Measurements from ENCODE around the gene PPP1R13B. TPM values are rescaled to one million over a fixed set of nuclear protein-coding genes. Genes with fewer than 3 reads are reported as not detected.
"Not testable (repeated sequence)": the region's sequence is repeated elsewhere in the genome, so short reads cannot be mapped to it uniquely, and the experiment has no call there.

The PPP1R13B gene
- total and polyA plus RNA-seq, 2 experiments from 2014 or later, result 9.4 to 20.2 TPM

DNA sequence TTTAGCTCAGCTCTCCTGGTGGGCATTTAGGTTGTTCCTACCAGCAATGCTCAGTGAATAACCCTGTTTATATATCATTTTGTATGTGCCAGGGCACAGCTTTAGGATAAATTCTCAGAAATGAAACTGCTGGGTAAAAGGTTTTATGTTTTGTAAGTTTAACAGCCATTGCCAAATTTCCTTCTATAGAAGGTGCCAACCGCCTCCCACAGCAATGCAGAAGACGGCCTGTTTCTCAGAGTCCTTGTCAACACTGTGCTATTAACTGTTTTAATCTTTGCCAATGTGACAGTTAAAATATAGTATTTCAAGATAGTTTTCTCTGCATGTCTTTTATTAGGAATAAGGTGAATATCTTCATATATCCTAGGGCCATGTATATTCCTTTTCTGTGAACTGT, 65.0 kb downstream of the PPP1R13B start:
- DNase-seq (ENCODE audit: low spot score), result no peak
- no peaks in the 10 kb centered on the region for H3K36me3 ChIP-seq (replicated peaks; ENCODE audit: insufficient read depth, low read depth)
- 87% methylated on average over 2 of the region's 2 CpGs for WGBS (ENCODE audit: low lambda C conversion rate, missing lambda C conversion rate)

DNA sequence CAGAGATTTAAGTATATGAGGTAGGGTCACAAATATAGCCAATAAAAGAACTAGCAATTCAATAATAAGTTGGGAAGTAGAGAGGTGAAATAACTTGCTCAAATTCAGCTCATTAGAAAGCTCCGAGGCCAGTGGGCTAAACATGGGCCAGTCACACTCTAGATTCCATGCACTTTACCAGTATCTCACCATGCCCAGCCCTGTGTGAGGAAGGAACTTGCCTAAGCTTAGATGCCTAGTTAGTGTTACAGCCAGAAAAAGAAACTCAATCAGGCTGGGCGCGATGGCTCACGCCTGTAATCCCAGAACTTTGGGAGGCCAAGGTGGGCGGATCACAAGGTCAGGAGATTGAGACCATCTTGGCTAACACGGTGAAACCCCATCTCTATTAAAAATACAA, 71.1 kb downstream of the PPP1R13B start:
- H2AFZ ChIP-seq; H3K79me2 ChIP-seq; H3K27ac ChIP-seq; H3K4me3 ChIP-seq; H3K4me1 ChIP-seq (ENCODE audit: insufficient read depth); H3K9me2 ChIP-seq (replicated peaks; ENCODE audit: insufficient read depth); H3K27me3 ChIP-seq; H3K4me2 ChIP-seq; H4K20me1 ChIP-seq (ENCODE audit: insufficient read depth, poor library complexity, severe bottlenecking); H3K9me3 ChIP-seq (ENCODE audit: low read depth); DNase-seq (ENCODE audit: low spot score); H3K36me3 ChIP-seq (replicated peaks; ENCODE audit: insufficient read depth, low read depth): not testable (repeated sequence)
- 98% methylated on average over 6 of the region's 6 CpGs for WGBS (ENCODE audit: low lambda C conversion rate, missing lambda C conversion rate)

More for the DNA sequence above, 65.0 kb downstream of the PPP1R13B start:
- Histone ChIP-seq H3K9me2 (replicated peaks; ENCODE audit: insufficient read depth) (no peaks in the 10 kb centered on the region), H3K27ac (no peak overlapping the region), H3K79me2 (no peaks in the 10 kb centered on the region), H3K4me2 (no peak overlapping the region), H4K20me1 (ENCODE audit: insufficient read depth, poor library complexity, severe bottlenecking) (no peaks in the 10 kb centered on the region), H3K4me1 (ENCODE audit: insufficient read depth) (no peaks in the 10 kb centered on the region), H3K9me3 (ENCODE audit: low read depth) (no peaks in the 10 kb centered on the region), H3K27me3 (no peaks in the 10 kb centered on the region), H3K4me3 (no peak overlapping the region), H2AFZ (no peak overlapping the region)
- TF ChIP-seq, protein P1, sequence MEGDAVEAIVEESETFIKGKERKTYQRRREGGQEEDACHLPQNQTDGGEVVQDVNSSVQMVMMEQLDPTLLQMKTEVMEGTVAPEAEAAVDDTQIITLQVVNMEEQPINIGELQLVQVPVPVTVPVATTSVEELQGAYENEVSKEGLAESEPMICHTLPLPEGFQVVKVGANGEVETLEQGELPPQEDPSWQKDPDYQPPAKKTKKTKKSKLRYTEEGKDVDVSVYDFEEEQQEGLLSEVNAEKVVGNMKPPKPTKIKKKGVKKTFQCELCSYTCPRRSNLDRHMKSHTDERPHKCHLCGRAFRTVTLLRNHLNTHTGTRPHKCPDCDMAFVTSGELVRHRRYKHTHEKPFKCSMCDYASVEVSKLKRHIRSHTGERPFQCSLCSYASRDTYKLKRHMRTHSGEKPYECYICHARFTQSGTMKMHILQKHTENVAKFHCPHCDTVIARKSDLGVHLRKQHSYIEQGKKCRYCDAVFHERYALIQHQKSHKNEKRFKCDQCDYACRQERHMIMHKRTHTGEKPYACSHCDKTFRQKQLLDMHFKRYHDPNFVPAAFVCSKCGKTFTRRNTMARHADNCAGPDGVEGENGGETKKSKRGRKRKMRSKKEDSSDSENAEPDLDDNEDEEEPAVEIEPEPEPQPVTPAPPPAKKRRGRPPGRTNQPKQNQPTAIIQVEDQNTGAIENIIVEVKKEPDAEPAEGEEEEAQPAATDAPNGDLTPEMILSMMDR (IDR thresholded peaks at IDR 0.05; ENCODE audit: poor library complexity), result no peak
- TF ChIP-seq EZH2 (IDR thresholded peaks at IDR 0.05; ENCODE audit: borderline replicate concordance) (no peak), EZH2phosphoT487 (IDR thresholded peaks at IDR 0.05; ENCODE audit: low read depth, severe bottlenecking, unreplicated experiment) (no peak)

DNA sequence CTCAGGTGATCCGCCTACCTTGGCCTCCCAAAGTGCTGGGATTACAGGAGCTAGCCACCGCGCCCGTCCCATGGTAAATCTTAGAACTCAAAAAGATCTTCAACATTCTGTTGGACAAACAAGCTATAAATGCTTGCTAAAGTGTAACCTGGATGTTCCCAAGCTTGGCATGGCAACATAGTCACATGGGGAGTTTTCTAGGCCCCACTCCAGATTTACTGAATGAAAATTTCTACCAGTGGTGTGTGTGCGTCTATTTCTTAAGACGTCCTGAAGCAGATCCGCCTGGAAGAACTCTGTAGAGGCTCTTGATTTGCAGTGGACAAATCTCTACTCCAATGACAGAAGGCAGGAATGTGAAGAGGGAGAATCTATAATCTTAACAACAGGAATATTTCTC, 71.9 kb downstream of the PPP1R13B start:
- H3K4me1 ChIP-seq (ENCODE audit: insufficient read depth), result no peaks in the 10 kb centered on the region
- H3K79me2 ChIP-seq, result no peaks in the 10 kb centered on the region
- peaks cover 3% of the 10 kb centered on the region for H3K36me3 ChIP-seq (replicated peaks; ENCODE audit: insufficient read depth, low read depth)
- no peak overlapping the region for H3K27ac ChIP-seq
- no peaks in the 10 kb centered on the region for H3K27me3 ChIP-seq
- TF ChIP-seq, protein P1 (IDR thresholded peaks at IDR 0.05; ENCODE audit: poor library complexity), result no peak
- TF ChIP-seq EZH2phosphoT487 (IDR thresholded peaks at IDR 0.05; ENCODE audit: low read depth, severe bottlenecking, unreplicated experiment) (no peak), EZH2 (IDR thresholded peaks at IDR 0.05; ENCODE audit: borderline replicate concordance) (no peak)
- DNase-seq (ENCODE audit: low spot score), result no peak
- no peaks in the 10 kb centered on the region for H3K9me3 ChIP-seq (ENCODE audit: low read depth)
- no peak overlapping the region for H3K4me2 ChIP-seq
- H3K4me3 ChIP-seq, result no peak overlapping the region
- WGBS (ENCODE audit: low lambda C conversion rate, missing lambda C conversion rate), result 95% methylated on average over 7 of the region's 7 CpGs
- H3K9me2 ChIP-seq (replicated peaks; ENCODE audit: insufficient read depth), result no peaks in the 10 kb centered on the region
- H4K20me1 ChIP-seq (ENCODE audit: insufficient read depth, poor library complexity, severe bottlenecking), result no peaks in the 10 kb centered on the region
- H2AFZ ChIP-seq, result no peak overlapping the region

DNA sequence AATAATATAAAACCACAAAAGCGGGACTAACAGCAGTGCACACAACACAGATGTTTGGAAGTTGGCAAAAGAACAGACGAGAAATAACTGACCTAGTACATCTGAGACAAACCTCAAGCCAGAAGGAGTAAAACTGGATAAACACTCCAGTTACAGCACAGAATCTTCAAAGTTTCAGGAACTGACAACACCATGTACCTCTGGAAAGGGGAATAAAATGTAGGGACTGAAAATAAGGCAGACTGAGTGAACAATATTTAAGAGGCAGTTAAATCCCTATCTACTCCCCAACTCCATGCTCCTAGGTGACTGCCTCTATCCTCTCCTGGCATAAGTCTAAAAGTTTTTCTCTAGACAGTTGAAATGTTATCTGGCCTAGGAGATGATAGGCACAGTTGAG, 73.9 kb downstream of the PPP1R13B start:
- Histone ChIP-seq H3K79me2 (no peaks in the 10 kb centered on the region), H3K36me3 (replicated peaks; ENCODE audit: insufficient read depth, low read depth) (peaks cover 3% of the 10 kb centered on the region), H3K4me2 (no peak overlapping the region), H2AFZ (no peak overlapping the region), H3K9me2 (replicated peaks; ENCODE audit: insufficient read depth) (no peaks in the 10 kb centered on the region), H3K4me1 (ENCODE audit: insufficient read depth) (no peaks in the 10 kb centered on the region), H4K20me1 (ENCODE audit: insufficient read depth, poor library complexity, severe bottlenecking) (no peaks in the 10 kb centered on the region), H3K9me3 (ENCODE audit: low read depth) (no peaks in the 10 kb centered on the region), H3K4me3 (no peak overlapping the region), H3K27ac (no peak overlapping the region), H3K27me3 (no peaks in the 10 kb centered on the region)
- no peak for DNase-seq (ENCODE audit: low spot score)
- WGBS (ENCODE audit: low lambda C conversion rate, missing lambda C conversion rate), result 63% methylated on average over 2 of the region's 2 CpGs
- TF ChIP-seq, protein P1 (IDR thresholded peaks at IDR 0.05; ENCODE audit: poor library complexity), result no peak
- TF ChIP-seq EZH2 (IDR thresholded peaks at IDR 0.05; ENCODE audit: borderline replicate concordance) (no peak), EZH2phosphoT487 (IDR thresholded peaks at IDR 0.05; ENCODE audit: low read depth, severe bottlenecking, unreplicated experiment) (no peak)
